Measurements from ENCODE around the gene RAB11FIP4.

DNA sequence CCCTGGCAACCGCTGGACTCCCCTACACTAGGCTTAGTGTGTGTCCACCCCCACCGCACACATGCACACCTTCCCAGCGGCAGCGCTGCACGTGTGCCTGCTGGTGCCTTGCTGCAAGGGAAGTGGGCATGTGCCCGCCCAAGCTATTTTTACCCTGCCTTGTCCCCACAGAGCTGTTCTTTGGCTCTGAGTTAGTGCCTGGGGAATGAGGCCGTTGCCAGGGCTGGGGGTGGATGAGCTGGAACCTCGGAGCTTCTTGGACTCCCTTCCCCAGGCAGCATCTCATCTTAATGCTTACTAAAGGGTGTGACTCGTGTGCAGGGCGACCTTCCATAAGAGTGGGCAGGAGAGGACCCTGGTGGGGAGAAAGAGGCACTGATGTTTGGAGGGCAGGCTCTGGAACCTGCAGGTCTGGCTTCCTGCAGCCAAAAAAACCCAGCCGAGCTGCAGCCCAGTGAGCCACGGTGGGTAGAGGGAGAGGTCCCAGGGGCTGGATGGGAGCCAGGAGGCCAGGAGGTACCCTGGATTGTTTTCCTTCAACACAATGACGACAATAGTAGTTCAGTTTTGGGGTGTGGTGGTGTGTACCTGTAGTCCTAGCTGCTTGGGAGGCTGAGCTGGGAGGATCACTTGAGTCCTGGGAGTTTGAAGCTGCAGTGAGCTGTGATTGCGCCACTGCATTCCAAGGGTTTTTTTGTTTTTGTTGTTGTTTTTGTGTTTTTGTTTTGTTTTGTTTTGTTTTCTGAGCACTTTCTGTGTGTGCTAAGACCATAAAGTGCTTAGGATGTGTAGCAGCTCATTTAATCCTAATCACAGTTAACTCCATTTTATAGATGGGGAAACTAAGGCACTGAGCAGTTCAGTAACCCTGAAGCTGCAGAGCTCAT lies 119.1 kb downstream of the RAB11FIP4 start:
- no peak for TF ChIP-seq POLR2A (IDR thresholded peaks at IDR 0.05)
- TF ChIP-seq, protein P1, sequence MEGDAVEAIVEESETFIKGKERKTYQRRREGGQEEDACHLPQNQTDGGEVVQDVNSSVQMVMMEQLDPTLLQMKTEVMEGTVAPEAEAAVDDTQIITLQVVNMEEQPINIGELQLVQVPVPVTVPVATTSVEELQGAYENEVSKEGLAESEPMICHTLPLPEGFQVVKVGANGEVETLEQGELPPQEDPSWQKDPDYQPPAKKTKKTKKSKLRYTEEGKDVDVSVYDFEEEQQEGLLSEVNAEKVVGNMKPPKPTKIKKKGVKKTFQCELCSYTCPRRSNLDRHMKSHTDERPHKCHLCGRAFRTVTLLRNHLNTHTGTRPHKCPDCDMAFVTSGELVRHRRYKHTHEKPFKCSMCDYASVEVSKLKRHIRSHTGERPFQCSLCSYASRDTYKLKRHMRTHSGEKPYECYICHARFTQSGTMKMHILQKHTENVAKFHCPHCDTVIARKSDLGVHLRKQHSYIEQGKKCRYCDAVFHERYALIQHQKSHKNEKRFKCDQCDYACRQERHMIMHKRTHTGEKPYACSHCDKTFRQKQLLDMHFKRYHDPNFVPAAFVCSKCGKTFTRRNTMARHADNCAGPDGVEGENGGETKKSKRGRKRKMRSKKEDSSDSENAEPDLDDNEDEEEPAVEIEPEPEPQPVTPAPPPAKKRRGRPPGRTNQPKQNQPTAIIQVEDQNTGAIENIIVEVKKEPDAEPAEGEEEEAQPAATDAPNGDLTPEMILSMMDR (IDR thresholded peaks at IDR 0.05): no peak
